ENCODE data around the gene BCKDHA.

BCKDHA gene

DNA sequence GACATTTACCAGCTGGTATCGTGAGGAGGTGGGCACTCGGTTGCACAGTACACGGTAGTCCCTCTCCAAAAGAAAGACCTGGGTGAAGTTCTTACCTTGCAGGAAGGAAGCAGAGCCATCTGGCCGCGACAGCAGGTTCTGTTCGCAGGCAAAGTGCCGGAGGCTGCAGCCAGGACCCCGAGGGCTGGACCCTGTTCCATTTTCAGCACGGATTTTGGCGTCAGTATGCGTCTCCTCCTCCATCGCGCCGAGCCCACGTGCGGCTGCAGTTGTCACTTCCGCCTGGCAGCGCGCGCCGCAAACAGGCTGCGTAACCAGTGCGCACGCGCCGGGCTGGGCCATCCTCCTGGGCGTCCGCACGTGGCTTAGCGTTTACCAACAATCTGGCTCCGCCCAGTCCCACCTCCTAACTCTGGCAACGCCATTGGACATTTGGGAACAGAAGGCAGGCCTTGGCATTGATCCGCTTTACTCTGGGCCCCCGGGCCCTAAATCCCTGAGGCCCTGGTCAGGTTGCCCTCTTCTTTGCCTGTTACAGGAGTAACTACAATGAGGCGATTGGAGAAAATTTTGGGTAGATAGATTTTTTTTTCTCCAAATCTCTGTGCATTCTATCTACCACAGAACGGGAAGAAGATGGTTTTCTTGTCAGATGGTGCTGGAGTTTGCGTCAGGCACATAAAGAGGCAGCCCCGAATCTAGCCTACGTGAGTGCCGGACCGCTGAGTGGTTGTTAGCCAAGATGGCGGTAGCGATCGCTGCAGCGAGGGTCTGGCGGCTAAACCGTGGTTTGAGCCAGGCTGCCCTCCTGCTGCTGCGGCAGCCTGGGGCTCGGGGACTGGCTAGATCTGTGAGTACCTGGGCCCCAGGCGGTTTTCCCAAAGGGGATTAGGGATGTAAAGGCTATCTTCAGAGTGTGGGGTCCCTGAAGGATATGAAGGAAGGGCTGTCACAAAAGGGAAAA, at the start of gene BCKDHA, which contains the start of gene EXOSC5:
TSS of gene BCKDHA (plus strand) at position 733 of the 964 bp plus-strand sequence. CDS start at position 743, 10 bp downstream.
TSS of gene EXOSC5 (minus strand) at position 274 of the 964 bp plus-strand sequence. CDS start at position 243, 31 bp downstream.
- peak; percentile 97 for DNase-seq

DNA sequence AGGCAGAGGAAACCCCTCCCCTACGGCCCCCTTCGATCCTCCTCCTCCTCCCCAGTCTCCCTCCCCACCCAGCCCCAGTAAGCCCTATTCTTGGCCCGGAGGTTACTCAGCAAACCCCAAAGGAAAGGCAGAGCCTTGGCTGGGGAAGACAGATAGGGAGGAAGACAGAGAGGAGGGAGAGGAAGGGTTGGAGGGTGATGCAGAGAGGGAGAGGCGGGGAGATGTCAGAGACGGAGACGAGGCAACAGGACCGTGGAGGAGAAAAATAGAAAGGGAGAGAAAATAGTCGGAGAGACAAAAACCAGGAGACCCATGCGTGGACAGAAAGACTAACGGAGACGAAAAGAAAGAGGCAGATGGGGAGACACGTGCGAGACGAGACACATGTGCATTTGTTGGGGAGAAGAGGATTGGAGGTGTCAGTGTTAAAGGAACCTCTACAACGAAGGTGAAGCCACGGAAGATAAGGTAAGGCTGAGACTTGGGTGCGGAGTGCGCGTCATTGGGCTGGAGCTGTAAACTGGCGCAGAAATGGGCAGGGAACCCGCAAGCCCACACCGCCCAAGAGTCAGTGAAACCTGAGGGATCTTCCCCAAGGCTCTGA, 46.8 kb upstream of the BCKDHA start:
- DNase-seq, result no peak

DNA sequence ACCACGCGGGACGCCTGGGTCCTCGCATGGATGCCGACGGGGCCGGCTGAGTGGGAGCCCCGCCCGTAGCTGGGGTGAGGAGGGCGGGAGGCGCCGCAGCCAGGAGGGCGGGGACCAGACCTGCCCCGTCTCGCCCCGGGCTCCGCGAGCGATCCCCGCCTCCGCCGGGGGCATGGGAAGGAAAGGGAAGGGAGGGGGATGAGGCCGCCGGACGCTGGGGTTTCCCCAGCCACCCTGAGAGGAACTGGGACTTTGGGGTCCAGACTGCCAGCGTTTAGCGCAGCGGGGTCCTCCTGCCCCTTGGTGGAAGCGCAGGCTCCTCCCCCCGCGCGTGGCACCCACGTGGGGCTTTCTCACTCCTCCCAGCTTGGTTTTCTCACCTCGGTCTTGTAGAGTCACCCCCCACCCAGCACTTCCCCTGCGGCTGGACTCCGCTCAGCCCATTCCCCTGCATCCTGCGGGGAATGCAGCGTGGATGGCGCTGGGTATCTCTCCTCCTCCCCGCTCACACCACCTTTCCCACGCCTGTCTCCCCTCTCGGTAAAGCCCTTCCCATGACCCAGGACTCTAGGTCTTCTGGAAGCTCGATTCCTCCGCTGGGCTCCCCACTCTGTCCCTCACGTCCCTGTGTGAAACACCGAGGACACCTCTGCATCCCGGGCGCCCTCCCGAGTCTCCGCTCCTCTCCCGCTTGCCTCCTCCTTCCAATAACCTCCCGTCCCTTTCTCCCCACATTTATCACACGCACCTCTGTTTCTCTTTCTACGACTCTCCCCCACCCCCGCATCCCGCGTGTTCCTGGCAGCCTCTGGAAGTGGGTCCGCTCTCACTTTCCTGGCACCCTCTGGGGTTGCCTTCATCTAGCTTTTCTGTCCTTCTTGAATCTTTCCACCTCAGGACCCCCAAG, 46.0 kb upstream of the BCKDHA start:
- DNase-seq, result no peak

DNA sequence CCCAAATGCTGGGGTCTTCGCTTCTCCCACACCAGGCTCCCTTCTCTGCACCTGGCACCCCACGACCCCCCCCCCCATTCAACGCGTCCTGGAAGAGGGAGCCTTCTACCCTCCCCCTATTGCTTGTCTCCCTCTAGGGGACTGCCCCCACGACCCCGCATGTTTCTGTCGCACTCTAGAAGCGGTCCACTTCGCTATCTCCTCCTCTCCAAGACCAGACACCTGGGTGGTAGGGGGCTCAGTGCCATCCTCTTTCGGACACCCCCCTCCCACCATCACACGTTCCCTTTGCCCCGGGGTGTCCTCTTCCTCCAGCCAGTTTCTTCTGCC, 45.4 kb upstream of the BCKDHA start:
- no peak for DNase-seq

DNA sequence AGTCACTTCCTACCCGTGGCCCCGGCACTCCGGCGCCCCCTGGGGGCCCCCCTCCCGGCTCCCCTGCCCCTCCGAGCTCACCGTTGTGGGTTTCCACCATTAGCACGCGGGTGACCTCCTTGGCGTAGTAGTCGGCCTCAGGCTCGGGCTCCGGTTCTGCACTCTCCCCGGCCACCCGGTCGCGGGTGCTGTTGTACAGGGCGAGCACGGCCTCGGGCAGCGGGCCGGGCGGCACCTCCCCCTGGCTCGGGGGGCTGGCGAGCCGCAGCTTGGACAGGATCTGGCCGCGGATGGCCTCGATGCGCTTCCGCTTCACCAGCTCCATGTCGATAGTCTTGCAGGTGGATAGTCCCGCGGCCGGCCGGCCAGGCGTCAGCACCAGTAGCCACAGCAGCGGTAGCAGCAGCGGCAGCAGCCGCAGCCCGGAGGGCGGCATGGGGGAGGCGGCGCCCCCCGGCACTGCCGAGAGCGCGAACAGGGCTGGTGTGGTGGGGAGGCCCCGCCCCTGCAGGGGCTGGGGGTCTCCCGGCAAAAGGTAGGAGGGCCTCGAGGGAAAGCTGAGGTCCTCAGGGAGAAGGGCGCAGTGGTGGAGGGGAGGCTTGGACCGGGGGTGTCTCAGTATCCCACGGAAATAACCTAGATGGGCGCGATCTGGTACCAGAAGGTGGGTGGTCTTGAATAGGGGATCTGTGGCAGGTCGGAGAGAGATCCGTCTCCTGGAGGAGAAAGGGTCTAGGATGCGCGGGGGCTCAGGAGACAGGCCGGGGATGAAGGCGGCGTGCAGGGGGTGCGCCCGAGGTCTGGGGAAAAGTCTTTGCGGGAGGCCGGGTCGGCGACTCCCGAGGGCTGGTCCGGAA, 44.8 kb upstream of the BCKDHA start:
- DNase-seq, result no peak

DNA sequence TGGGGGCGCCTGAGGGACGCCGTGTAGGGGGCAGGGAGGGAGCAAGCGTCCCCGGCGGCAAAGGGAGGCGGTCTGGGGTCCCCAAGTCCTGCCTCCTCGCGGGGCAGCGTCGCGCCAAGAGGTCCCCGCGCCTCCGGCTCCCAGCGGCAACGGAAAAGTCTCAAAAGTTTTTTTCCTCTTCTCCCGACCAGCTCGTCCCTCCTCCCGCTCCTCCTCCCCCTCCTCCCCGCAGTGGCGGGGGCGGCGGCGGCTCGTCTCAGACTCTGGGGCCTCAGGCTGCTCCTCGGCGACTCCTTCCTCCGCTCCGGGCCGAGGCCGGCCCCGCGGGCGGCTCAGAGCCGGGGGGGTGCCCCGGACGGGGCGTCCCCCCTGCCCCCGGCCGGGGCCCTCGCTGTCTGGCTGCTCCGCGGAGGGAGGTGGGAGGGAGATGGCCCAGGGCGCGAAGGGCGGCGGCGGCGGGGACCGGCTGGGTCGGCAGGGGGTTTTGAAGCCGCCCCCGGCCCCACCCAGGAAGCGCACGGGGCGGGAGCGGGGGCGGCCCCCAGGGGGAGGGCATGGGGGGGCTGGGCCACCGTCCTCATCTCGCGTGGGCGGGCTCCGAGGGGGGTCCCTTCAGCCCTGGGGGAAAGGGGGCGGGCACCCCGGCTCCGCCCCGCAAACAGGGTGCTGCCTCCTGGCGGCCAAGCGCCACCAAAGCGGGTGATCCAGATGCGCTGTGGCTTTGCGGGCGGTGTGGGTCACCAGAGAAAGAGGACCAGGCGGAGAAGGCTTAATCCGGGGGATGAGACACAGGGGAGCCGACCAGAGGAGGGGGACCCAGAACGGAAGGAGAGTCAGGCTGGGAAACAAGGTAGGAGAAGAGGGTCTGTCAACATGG, 43.9 kb upstream of the BCKDHA start, which contains the start of gene TGFB1:
TSS of gene TGFB1 (minus strand) at position 457 of the 877 bp plus-strand sequence. CDS start 878 bp downstream, outside the sequence.
- no peak for DNase-seq

DNA sequence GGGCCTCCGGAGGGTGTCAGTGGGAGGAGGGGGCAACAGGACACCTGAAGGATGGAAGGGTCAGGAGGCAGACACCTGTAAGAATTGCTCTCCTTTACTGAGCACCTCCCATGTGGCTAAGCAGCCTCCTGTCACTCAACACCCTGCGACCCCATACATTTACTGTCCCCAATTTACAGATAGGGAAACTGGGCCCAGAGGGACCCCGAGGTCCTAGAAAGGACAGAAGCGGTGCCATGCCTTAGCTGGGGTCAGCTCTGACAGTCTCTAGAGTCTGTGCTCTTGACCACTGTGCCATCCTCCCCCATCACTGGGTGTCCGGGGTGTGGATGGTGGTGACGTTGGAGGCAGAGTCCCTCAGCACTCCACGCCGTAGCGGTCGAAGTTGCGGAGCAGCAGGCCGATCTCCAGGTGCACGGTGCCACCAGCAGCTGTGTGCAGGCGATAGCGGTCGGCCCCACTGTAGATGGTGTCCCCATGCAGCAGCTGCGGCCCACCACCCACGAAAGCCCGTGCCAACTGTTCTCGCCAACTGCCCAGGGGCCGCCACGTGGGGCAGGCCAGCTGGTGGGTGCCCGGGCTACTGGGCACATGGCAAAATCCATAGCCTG, 43.2 kb upstream of the BCKDHA start:
- DNase-seq, result no peak

DNA sequence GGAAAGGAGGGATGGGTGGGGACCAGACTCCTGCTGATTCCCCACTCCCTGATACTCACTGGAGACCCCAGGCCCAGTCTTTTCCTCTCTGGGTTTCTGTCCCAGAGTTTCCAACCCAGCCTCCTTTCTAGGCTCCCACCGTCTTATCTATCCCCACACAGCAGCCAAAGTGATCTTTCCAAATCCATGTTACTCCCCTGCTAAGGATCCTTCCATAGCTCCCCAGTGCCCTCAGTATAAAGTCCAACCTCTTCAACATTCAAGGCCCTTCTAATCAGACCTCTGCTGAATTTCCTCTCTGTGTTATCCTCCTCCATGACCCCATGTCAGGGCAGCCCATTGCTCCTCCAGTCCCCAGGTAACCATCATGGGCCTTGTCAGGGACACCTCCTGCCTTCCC, 42.6 kb upstream of the BCKDHA start:
- no peak for DNase-seq

DNA sequence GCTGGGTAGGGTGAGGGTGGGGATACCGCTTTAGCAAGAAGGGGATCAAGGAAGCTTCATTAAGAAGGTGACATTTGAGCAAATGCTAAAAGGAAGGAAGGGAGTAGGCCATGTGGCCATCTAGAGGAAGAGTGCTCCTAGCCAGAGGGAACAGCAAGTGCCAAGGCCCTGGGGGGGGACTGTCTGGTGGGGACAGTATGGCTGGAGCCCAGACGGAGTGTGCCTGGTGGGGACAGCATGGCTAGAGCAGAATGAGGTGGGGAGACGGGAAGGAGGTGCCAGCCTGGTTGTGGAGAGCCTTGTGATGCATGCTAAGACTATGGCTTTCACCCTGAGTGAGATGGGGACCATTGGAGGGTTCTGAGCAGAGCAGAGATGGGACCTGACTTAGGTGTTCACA, 41.8 kb upstream of the BCKDHA start:
- DNase-seq, result no peak

DNA sequence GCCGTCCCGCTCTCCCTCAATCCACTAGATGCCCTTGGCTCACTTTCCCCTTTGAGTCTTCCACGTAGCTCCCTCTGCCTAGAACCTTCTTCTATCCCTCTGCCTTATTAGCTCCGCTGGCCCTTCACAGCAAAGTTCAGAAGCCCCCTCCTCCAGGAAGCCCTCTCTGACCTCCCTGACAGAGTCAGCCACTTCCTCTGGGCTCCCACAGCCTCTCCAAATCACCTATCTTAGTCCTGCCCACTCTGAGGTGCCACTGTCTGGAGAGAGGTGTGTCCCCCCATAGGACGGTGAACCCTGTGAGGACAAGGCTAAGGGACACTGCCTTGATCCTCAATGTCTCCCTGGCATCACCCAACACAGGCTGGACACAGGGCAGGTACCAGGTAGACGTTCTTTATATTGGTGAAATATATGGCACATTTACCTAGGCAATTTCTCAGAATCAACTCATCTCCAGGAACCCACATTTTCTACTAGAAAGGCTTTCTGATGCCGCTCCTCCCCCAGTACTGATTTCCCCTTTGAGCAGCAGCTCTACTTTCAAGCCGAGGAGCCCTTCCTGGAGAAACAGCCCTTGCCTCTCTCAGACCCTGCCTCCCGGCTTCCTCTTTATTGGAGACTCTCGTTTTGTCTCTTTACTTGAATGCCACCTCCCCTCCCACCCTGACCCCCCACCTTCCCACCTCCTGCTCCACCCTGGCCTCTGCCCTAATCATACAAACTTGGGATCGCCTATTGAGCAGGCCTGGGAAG, 40.5 kb upstream of the BCKDHA start:
- DNase-seq, result no peak

DNA sequence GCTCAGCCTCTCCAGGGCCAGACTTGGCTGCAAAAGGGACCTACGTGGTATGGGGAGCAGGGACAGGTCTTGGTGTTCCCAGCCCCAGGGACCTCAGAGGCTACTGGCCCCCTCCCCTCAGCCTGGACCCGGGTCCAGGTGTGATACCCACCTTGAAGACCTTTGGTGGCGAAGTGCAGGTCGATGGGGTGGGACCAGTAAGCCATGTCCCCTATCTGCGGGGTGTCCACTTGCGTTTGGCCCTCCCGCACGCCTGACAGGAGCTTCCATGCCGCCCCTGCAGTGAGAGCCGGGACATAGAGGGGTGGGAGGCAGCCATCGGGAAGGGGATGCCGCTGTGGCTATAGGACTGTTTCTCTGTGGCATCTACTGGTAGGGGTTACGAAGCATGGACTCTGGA, 39.9 kb upstream of the BCKDHA start:
- DNase-seq, result no peak

DNA sequence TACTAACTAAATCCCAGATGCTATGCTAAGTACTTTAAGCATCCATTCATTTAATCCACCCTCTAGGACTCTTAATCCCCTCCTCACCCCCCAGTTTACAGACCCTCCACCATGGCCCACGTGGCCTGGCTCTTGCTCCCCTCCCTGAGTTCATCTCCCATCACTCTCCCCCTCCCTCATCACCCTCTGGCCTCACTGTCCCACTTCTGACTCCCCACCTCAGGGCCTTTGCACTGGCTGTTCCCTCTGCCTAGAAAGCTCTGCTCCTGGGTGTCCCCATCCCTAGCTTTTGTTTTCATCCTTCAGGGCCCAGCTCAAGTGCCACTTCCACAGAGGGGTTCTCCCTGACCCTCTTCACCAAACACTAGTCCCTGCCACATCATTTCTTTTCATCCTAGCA, 37.9 kb upstream of the BCKDHA start:
- no peak for DNase-seq

DNA sequence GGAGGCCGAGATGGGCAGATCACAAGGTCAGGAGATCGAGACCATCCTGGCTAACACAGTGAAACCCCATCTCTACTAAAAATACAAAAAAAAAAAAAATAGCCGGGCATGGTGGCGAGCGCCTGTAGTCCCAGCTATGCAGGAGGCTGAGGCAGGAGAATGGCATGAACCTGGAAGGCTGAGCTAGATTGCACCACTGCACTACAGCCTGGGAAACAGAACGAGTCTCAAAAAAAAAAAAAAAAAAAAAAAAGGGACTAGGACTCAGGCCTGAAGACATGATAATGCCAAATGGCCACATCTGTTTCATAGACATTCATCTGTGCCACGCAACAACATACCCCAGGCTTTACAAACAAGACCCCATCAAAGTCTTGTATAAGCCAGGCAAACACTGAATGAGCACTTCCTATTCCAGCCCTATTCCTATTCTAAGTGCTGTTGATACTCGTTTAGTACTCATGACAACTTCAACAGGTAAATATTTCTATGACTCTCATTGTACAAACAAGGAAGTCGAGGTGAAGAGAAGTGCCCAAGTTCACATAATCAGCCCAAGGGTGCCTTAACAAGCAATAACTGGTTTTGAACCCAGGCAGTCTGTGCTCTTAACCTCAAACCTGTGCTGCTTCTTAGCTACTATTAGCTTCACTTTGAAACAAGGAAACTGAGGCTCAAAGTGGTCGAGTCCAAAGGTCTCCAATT, 35.3 kb upstream of the BCKDHA start:
- no peak for DNase-seq

DNA sequence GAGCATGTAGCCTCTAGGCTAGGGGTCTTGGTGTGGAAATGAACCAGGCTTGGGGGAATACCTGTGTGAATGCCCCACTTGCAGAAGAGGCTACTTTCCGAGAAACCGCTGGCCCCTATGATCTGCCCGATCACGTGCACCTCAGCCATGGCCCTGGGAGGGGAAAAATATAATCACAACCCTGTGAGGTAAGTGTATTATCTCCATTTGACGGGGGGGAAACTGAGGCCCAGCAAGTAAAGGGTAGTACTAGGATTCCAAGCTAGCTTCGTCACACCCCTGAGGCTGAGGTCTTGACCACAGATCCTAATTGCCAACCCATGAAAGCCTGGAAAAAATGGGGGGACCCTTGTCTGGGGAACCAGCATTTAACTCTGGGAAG, 34.3 kb upstream of the BCKDHA start:
- no peak for DNase-seq

DNA sequence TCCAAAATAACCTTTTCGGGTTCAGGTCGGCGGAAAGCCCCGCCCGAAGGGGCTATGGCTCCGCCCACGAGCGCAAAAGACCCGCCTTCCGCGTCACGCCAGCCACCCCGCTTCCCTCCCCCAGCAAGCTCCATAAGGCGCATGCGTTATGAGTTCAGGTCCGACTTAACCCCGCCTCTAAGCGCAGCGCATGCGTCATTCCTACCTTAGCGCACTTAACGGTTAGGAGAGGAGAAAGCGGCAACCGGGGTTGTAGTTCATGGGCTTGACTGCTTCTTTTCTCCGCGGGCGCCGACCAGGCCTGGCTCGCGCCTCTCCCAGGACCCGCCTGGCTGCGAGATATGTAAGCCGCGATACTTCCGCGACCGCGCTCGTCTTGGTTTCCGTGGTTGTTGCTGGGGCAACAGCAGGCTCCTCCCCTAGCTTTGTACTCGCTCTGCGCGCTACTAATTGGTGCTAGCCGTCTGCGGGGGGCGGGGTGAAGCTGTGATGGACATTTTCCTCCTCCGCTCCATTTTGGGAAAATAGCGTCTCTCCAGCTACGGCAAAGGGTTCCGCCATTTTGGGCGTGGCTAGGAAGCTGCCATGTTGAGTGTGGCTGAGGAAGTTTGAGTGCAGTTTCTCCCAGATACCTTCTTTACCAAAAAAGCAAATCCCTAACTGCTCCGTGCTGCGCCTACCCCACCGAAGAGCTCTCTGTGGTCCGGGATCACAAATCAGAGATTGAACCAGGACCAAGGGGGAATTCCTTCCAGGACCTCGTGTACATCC, 33.7 kb upstream of the BCKDHA start, which contains the start of gene B9D2:
TSS of gene B9D2 (minus strand) at position 397 of the 771 bp plus-strand sequence. CDS start 630 bp downstream, outside the sequence.
- DNase-seq, result peak; percentile 94

DNA sequence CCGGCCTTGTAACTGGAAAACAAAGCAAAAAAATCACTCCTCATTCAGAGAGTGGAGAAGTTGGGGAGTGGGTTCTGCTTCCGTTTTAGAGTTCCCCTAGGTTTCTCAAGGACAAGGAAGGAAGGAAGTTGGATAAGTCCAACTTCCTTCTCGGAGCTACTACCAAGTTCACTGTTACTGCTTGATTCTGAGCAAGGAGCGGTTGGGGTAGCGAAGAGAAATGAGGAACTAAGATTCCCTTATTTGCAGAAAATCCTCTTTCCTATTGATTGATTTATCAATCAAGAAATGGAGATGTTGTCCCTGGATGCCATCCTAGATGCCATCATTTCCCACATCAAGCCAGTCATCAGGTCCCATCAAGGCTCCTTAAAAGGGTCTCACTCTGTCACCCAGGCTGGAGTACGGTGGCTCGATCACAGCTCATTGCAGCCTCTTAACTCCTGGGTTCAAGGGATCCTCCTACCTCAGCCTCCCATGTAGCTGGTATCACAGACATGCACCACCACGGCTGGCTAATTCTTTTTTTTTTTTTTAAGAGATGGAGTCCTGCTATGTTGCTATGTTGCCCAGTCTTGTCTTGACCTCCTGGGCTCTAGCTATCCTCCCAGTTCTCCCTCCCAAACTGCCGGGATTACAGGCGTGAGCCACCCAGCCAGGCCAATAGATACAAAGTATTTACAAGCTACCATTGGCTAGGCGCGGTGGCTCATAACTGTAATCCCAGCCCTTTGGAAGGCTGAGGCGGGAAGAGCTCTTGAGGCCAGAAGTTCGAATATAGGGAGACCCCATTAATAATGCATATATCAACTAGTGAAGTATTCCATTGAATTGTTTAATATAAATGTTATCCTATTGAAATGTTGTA, 32.9 kb upstream of the BCKDHA start:
- no peak for DNase-seq

DNA sequence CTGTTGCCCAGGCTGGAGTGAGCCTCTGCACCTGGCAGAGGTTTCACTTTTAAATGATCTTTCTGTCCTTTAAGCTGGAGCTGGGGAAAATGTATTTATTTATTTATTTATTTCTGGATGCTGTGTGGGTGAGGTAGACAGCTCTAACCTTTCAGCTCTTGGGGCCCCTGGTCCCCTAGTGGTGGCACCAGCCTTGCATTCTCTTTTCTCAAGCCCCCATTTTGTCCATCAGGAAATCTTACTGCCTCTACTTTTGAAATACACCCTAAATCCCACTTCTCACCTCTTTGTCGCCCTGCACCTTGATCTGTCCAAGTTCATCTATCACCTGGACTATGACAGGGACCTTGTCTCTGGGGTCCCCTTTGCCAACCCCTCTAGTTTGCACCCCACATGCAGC, 31.5 kb upstream of the BCKDHA start:
- no peak for DNase-seq
